OCI-LY3 (cell line): Measurements from ENCODE around the gene CTCF.

Source experiments
- H2AFZ ChIP-seq: fragments of 200-600, 300-600 bp; shearing (Covaris generic); 2 replicates; pipeline ENCODE4 v1.6.0; 2014; ENCODE audit warnings: antibody characterized with exemption, low read depth, low read length
- H3K27ac ChIP-seq: fragments of 200-600, 300-600 bp; sonication (generic); 2 replicates; pipeline ENCODE4 v1.5.1; 2014; ENCODE audit warnings: mild to moderate bottlenecking, low read length, moderate library complexity, mixed read lengths
- H3K27me3 ChIP-seq: fragments of 200-600, 300-600 bp; sonication (generic); 2 replicates; pipeline ENCODE4 v1.6.1; 2014; ENCODE audit warnings: low read depth, low read length, mixed read lengths
- H3K36me3 ChIP-seq: fragments of 200-600, 300-600 bp; sonication (generic); replicated peaks from 2 replicates; pipeline ENCODE3; 2014; ENCODE audit warnings: low read depth, low read length, mixed read lengths
- H3K4me1 ChIP-seq: fragments of 300-600, 200-600 bp; sonication (generic); 2 replicates; pipeline ENCODE4 v1.6.1; 2014; ENCODE audit warnings: low read length, mixed read lengths
- H3K4me2 ChIP-seq: fragments of 200-600, 300-600 bp; sonication (generic); 2 replicates; pipeline ENCODE4 v1.6.1; 2014; ENCODE audit warnings: low read length, mixed read lengths
- H3K4me3 ChIP-seq: fragments of 300-600, 200-600 bp; sonication (generic); 2 replicates; pipeline ENCODE4 v1.5.1; 2014; ENCODE audit warnings: antibody characterized with exemption, mild to moderate bottlenecking, low read length, moderate library complexity
- H3K79me2 ChIP-seq: fragments of 300-600, 200-600 bp; shearing (Covaris generic); 2 replicates; pipeline ENCODE4 v1.6.1; 2014; ENCODE audit warnings: mild to moderate bottlenecking, low read length, mixed read lengths
- H3K9ac ChIP-seq: fragments of 300-600, 200-600 bp; shearing (Covaris generic); 2 replicates; pipeline ENCODE4 v1.6.0; 2014; ENCODE audit warnings: mild to moderate bottlenecking, low read length, moderate library complexity
- H3K9me3 ChIP-seq: fragments of 200-600, 300-600 bp; shearing (Covaris generic); 2 replicates; pipeline ENCODE4 v1.6.1; 2014; ENCODE audit warnings: low read length, mixed read lengths; ENCODE audit not compliant: insufficient read depth
- H4K20me1 ChIP-seq: fragments of 200-600, 300-600 bp; sonication (generic); 2 replicates; pipeline ENCODE4 v1.6.1; 2016; ENCODE audit warnings: low read length, mixed read lengths; ENCODE audit not compliant: insufficient read depth
- CTCF ChIP-seq: fragments of 200-600, 300-600 bp; sonication (generic); IDR thresholded peaks from 2 replicates; pipeline ENCODE4 v1.5.1; 2014; ENCODE audit warnings: antibody characterized with exemption, low read length, low read depth
- EZH2phosphoT487 ChIP-seq: fragments of 200-600 bp; shearing (Covaris generic); IDR thresholded peaks from 2 replicates; pipeline ENCODE4 v1.6.1; 2018; ENCODE audit warnings: antibody characterized with exemption, mixed run types, low read depth

CTCF gene

GRCh38 chr16:67544329-67544841, 17.9 kb upstream of the CTCF start:
- Histone ChIP-seq H3K4me1 (peaks cover 23% of the 10 kb centered on the region), H3K79me2 (no peaks in the 10 kb centered on the region), H2AFZ (no peak overlapping the region), H3K4me2 (no peak overlapping the region), H3K4me3 (no peak overlapping the region), H3K9ac (no peak overlapping the region), H3K36me3 (peaks cover 63% of the 10 kb centered on the region), H3K27me3 (no peaks in the 10 kb centered on the region), H3K27ac (no peak overlapping the region), H4K20me1 (peaks cover 22% of the 10 kb centered on the region), H3K9me3 (no peaks in the 10 kb centered on the region)
- TF ChIP-seq EZH2phosphoT487 = no peak
- peak; percentile 29 for TF ChIP-seq CTCF

- Histone ChIP-seq H3K9me3 (no peaks in the 10 kb centered on the region), H3K27me3 (no peaks in the 10 kb centered on the region), H3K4me2 (no peak overlapping the region), H3K4me1 (peaks cover 23% of the 10 kb centered on the region), H3K9ac (no peak overlapping the region), H3K79me2 (no peaks in the 10 kb centered on the region), H4K20me1 (peaks cover 15% of the 10 kb centered on the region; the same call in 1 of the 2 replicates), H3K4me3 (no peak overlapping the region), H3K27ac (no peak overlapping the region), H2AFZ (no peak overlapping the region), H3K36me3 (peaks cover 57% of the 10 kb centered on the region)
- TF ChIP-seq EZH2phosphoT487 = no peak
- TF ChIP-seq CTCF = no peak
Measured at GRCh38 chr16:67544844-67545664, 17.3 kb upstream of the CTCF start.

GRCh38 chr16:67545665-67546024, 16.7 kb upstream of the CTCF start:
- no peak overlapping the region for H3K4me3 ChIP-seq
- H3K27me3 ChIP-seq = no peaks in the 10 kb centered on the region
- no peaks in the 10 kb centered on the region for H3K9me3 ChIP-seq
- H3K4me2 ChIP-seq = no peak overlapping the region
- no peak overlapping the region for H3K9ac ChIP-seq
- TF ChIP-seq EZH2phosphoT487 (no peak), CTCF (no peak)
- peaks cover 15% of the 10 kb centered on the region; the same call in 1 of the 2 replicates for H4K20me1 ChIP-seq
- no peak overlapping the region for H3K27ac ChIP-seq
- H3K36me3 ChIP-seq = peaks cover 52% of the 10 kb centered on the region
- H3K4me1 ChIP-seq = peaks cover 23% of the 10 kb centered on the region
- no peak overlapping the region for H2AFZ ChIP-seq
- no peaks in the 10 kb centered on the region for H3K79me2 ChIP-seq

- no peaks in the 10 kb centered on the region for H3K27me3 ChIP-seq
- H3K27ac ChIP-seq = no peak overlapping the region
- H3K36me3 ChIP-seq = peaks cover 50% of the 10 kb centered on the region
- H2AFZ ChIP-seq = no peak overlapping the region
- no peaks in the 10 kb centered on the region for H3K79me2 ChIP-seq
- peaks cover 23% of the 10 kb centered on the region for H3K4me1 ChIP-seq
- H4K20me1 ChIP-seq = peaks cover 15% of the 10 kb centered on the region; the same call in 1 of the 2 replicates
- TF ChIP-seq CTCF = no peak
- TF ChIP-seq EZH2phosphoT487 = no peak
- H3K9me3 ChIP-seq = no peaks in the 10 kb centered on the region
- no peak overlapping the region for H3K4me2 ChIP-seq
- H3K4me3 ChIP-seq = no peak overlapping the region
- no peak overlapping the region for H3K9ac ChIP-seq
Measured at GRCh38 chr16:67546091-67546501, 16.2 kb upstream of the CTCF start.
